SK-N-SH (cell line): ENCODE results near the gene FMNL1. TPM values are rescaled to one million over a fixed set of nuclear protein-coding genes. Genes with fewer than 3 reads are reported as not detected.

Experiments
- CTCF ChIA-PET: fragments of 300-600, 350-600 bp; formaldehyde crosslinking; extraction: SDS; loops from one replicate; lab custom pipeline; 2021; lab: Yijun Ruan, JAX
- POLR2A ChIA-PET: fragments of 350-600 bp; sonication (Branson Sonifier 250); formaldehyde crosslinking; extraction: SDS; loops from one replicate; lab custom pipeline; 2020; ENCODE audit warnings: antibody characterized with exemption, inconsistent platforms; lab: Yijun Ruan, JAX
- DNase-seq: peaks from one replicate; pipeline ENCODE4 v3.0.0; 2012
- H2AFZ ChIP-seq: fragments of 200-600 bp; sonication (generic); 2 replicates; pipeline ENCODE4 v1.8.1; 2016; ENCODE audit warnings: antibody characterized with exemption, mild to moderate bottlenecking, low read depth
- H3F3A ChIP-seq: fragments of 200-600 bp; sonication (generic); replicated peaks from 2 replicates; pipeline ENCODE3; 2016; ENCODE audit warnings: antibody characterized with exemption, mild to moderate bottlenecking; ENCODE audit not compliant: insufficient read depth
- H3K27ac ChIP-seq, 2 experiments: fragments of 200-500 bp in 1 of 2; fragments of 200-600 bp in 1 of 2; sonication (Bioruptor generic) in 1 of 2; sonication (generic), shearing (Covaris generic) in 1 of 2; 2 replicates each; pipeline versions ENCODE4 v1.5.1 to v1.6.1; 2014 to 2016; ENCODE audit warnings: low read depth in 2 of 2, inconsistent platforms in 1 of 2, low read length in 1 of 2, mild to moderate bottlenecking in 1 of 2, mixed read lengths in 1 of 2
- H3K27me3 ChIP-seq: fragments of 200-600 bp; sonication (generic), shearing (Covaris generic); 2 replicates; pipeline ENCODE4 v1.6.1; 2016; ENCODE audit warnings: mixed run types; ENCODE audit not compliant: insufficient read depth
- H3K36me3 ChIP-seq, 2 experiments: fragments of 200-500 bp in 1 of 2; fragments of 200-600 bp in 1 of 2; sonication (Bioruptor generic) in 1 of 2; sonication (generic) in 1 of 2; replicated peaks in 1 of 2; 2 replicates each; pipeline versions ENCODE3 to v1.5.1; 2014 to 2016; ENCODE audit warnings: low read length in 1 of 2, mild to moderate bottlenecking in 1 of 2; ENCODE audit not compliant: insufficient read depth in 2 of 2, control insufficient read depth in 1 of 2
- H3K4me1 ChIP-seq, 2 experiments: fragments of 200-500 bp in 1 of 2; fragments of 200-600 bp in 1 of 2; sonication (Bioruptor generic) in 1 of 2; sonication (generic), shearing (Covaris generic) in 1 of 2; 2 replicates each; pipeline versions ENCODE4 v1.5.1 to v1.6.1; 2014 to 2016; ENCODE audit warnings: low read depth in 1 of 2, low read length in 1 of 2, mixed run types in 1 of 2; ENCODE audit not compliant: insufficient read depth in 2 of 2, control insufficient read depth in 1 of 2
- H3K4me2 ChIP-seq: fragments of 200-600 bp; sonication (generic), shearing (Covaris generic); 2 replicates; pipeline ENCODE4 v1.6.1; 2017; ENCODE audit warnings: mixed run types
- H3K4me3 ChIP-seq, 2 experiments: fragments of 200-500 bp in 1 of 2; fragments of 200-600 bp in 1 of 2; sonication (Bioruptor generic) in 1 of 2; sonication (generic), shearing (Covaris generic) in 1 of 2; 2 replicates each; pipeline versions ENCODE4 v1.5.1 to v1.8.1; 2014 to 2016; ENCODE audit warnings: low read depth in 2 of 2, inconsistent platforms in 1 of 2, low read length in 1 of 2, mild to moderate bottlenecking in 1 of 2, mixed read lengths in 1 of 2, moderate library complexity in 1 of 2
- H3K79me2 ChIP-seq: fragments of 200-600 bp; sonication (generic); 2 replicates; pipeline ENCODE4 v1.8.1; 2017; ENCODE audit warnings: mild to moderate bottlenecking; ENCODE audit not compliant: insufficient read depth
- H3K9ac ChIP-seq: fragments of 200-600 bp; sonication (generic); 2 replicates; pipeline ENCODE4 v1.6.1; 2017; ENCODE audit warnings: mixed run types
- H3K9me2 ChIP-seq: fragments of 200-600 bp; sonication (generic); 2 replicates; pipeline ENCODE4 v1.6.1; 2017; ENCODE audit warnings: mixed run types
- H3K9me3 ChIP-seq: fragments of 200-600 bp; sonication (generic); 2 replicates; pipeline ENCODE4 v1.6.1; 2017; ENCODE audit warnings: mixed run types, mild to moderate bottlenecking, moderate library complexity
- H4K20me1 ChIP-seq: fragments of 200-600 bp; sonication (generic); 2 replicates; pipeline ENCODE4 v1.6.1; 2017; ENCODE audit warnings: mild to moderate bottlenecking, mixed run types; ENCODE audit not compliant: insufficient read depth
- GABPA ChIP-seq: IDR thresholded peaks from 2 replicates; pipeline ENCODE4 v1.4.0; 2012; ENCODE audit warnings: low read depth, mild to moderate bottlenecking
- GATA2 ChIP-seq: sonication (generic); formaldehyde crosslinking; IDR thresholded peaks from 2 replicates; pipeline ENCODE4 v1.5.0; 2020; ENCODE audit warnings: mild to moderate bottlenecking, missing genetic modification reagents
- MEF2A ChIP-seq: IDR thresholded peaks from 2 replicates; pipeline ENCODE4 v1.4.0; 2012; ENCODE audit warnings: low read depth, borderline replicate concordance
- NRF1 ChIP-seq: IDR thresholded peaks from 2 replicates; pipeline ENCODE4 v1.6.1; 2012; ENCODE audit warnings: low read depth, mild to moderate bottlenecking, low read length
- POLR2AphosphoS5 ChIP-seq: IDR thresholded peaks from 2 replicates; pipeline ENCODE4 v1.6.1; 2012; ENCODE audit warnings: low read depth, low read length
- RAD21 ChIP-seq: IDR thresholded peaks from 2 replicates; pipeline ENCODE4 v1.6.1; 2012; ENCODE audit warnings: mild to moderate bottlenecking, low read length
- RFX5 ChIP-seq: IDR thresholded peaks from 2 replicates; pipeline ENCODE4 v1.6.1; 2012; ENCODE audit warnings: mild to moderate bottlenecking, improper control_type of control experiment, low read length
- RXRA ChIP-seq: IDR thresholded peaks from 2 replicates; pipeline ENCODE4 v1.4.0; 2012; ENCODE audit warnings: low read depth, mild to moderate bottlenecking, borderline replicate concordance
- SMC3 ChIP-seq: IDR thresholded peaks from 2 replicates; pipeline ENCODE4 v1.6.1; 2012; ENCODE audit warnings: low read depth, low read length, improper control_type of control experiment
- TAF1 ChIP-seq: IDR thresholded peaks from 2 replicates; pipeline ENCODE4 v1.6.1; 2012; ENCODE audit warnings: low read depth, mild to moderate bottlenecking, low read length, moderate library complexity, borderline replicate concordance
- TCF12 ChIP-seq: IDR thresholded peaks from 2 replicates; pipeline ENCODE4 v1.4.0; 2012
- WGBS: methylation state at CpG from one replicate; pipeline ENCODE4 v1.1.6; 2017; ENCODE audit warnings: low lambda C conversion rate; 5-methylcytosine and 5-hydroxymethylcytosine counted together
- polyA plus RNA-seq, 3 experiments: library from polyadenylated mRNA; depleted of rRNA; stranded (reverse); fragments of >200 nt; gene quantifications; 2 replicates each; pipeline ENCODE4 v1.2.3, GENCODE V29; 2012
- TF ChIP-seq, protein P1 (sequence below): IDR thresholded peaks from 2 replicates; pipeline ENCODE4 v1.6.1; 2012; ENCODE audit warnings: mild to moderate bottlenecking, low read depth, low read length, moderate library complexity
- TF ChIP-seq, protein P2 (sequence below): IDR thresholded peaks from 2 replicates; pipeline ENCODE4 v1.4.0; 2012; ENCODE audit warnings: low read depth, borderline replicate concordance
- TF ChIP-seq, protein P3 (sequence below): IDR thresholded peaks from 2 replicates; pipeline ENCODE4 v1.4.0; 2012; ENCODE audit warnings: low read depth, borderline replicate concordance

Gene FMNL1
- polyA plus RNA-seq, 1 of the 3 experiments (the other 2 are of a cell fraction), result 2.8 TPM

DNA sequence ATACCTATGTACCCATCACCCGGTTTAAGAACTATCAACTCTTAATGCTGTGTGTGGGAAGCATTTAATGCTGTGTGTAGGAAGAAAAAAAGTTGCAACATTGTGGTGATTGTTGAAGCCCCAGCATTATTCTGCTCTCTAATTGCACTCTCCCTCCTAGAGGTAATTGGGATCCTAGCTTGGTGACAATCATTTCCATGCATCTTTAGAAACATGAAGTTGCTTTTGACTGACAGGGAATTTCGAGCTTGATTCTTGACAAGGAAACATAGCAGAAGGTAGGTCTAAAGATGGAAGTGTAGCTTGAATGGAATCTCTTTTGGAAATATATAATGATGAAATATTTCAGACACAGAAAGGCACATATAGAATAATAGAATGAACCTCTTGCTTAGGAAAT, 32.7 kb upstream of the FMNL1 start:
- ChIA-PET CTCF (interaction anchor here (0.7 to 3.3 kb wide), 7 partner anchors 9 to 65 kb away, joined by 3 to 24 read pairs (median 4); partner anchors contain the start of genes ACBD4, HEXIM1 and PLCD3), POLR2A (no interaction called here)
- Histone ChIP-seq H3K27ac (no peak overlapping the region), H3F3A (peaks cover 4% of the 10 kb centered on the region), H3K4me1 (no peaks in the 10 kb centered on the region), H2AFZ (no peak overlapping the region), H3K9me3 (no peaks in the 10 kb centered on the region), H3K36me3 (no peaks in the 10 kb centered on the region), H3K9me2 (no peaks in the 10 kb centered on the region), H3K9ac (no peak overlapping the region), H3K79me2 (no peaks in the 10 kb centered on the region), H4K20me1 (no peaks in the 10 kb centered on the region), H3K4me3 (no peak overlapping the region), H3K4me2 (no peak overlapping the region), H3K27me3 (no peaks in the 10 kb centered on the region)
- no peak for TF ChIP-seq GATA2 (CRISPR knock-in tag)
- TF ChIP-seq MEF2A, result no peak
- TF ChIP-seq, protein P1, sequence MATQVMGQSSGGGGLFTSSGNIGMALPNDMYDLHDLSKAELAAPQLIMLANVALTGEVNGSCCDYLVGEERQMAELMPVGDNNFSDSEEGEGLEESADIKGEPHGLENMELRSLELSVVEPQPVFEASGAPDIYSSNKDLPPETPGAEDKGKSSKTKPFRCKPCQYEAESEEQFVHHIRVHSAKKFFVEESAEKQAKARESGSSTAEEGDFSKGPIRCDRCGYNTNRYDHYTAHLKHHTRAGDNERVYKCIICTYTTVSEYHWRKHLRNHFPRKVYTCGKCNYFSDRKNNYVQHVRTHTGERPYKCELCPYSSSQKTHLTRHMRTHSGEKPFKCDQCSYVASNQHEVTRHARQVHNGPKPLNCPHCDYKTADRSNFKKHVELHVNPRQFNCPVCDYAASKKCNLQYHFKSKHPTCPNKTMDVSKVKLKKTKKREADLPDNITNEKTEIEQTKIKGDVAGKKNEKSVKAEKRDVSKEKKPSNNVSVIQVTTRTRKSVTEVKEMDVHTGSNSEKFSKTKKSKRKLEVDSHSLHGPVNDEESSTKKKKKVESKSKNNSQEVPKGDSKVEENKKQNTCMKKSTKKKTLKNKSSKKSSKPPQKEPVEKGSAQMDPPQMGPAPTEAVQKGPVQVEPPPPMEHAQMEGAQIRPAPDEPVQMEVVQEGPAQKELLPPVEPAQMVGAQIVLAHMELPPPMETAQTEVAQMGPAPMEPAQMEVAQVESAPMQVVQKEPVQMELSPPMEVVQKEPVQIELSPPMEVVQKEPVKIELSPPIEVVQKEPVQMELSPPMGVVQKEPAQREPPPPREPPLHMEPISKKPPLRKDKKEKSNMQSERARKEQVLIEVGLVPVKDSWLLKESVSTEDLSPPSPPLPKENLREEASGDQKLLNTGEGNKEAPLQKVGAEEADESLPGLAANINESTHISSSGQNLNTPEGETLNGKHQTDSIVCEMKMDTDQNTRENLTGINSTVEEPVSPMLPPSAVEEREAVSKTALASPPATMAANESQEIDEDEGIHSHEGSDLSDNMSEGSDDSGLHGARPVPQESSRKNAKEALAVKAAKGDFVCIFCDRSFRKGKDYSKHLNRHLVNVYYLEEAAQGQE, result no peak
- no peak for TF ChIP-seq RFX5
- TF ChIP-seq NRF1, result no peak
- TF ChIP-seq POLR2AphosphoS5, result no peak
- TF ChIP-seq TAF1, result no peak
- no peak for TF ChIP-seq SMC3
- no peak for DNase-seq
- WGBS, result 60% methylated on average over 2 of the region's 2 CpGs

DNA sequence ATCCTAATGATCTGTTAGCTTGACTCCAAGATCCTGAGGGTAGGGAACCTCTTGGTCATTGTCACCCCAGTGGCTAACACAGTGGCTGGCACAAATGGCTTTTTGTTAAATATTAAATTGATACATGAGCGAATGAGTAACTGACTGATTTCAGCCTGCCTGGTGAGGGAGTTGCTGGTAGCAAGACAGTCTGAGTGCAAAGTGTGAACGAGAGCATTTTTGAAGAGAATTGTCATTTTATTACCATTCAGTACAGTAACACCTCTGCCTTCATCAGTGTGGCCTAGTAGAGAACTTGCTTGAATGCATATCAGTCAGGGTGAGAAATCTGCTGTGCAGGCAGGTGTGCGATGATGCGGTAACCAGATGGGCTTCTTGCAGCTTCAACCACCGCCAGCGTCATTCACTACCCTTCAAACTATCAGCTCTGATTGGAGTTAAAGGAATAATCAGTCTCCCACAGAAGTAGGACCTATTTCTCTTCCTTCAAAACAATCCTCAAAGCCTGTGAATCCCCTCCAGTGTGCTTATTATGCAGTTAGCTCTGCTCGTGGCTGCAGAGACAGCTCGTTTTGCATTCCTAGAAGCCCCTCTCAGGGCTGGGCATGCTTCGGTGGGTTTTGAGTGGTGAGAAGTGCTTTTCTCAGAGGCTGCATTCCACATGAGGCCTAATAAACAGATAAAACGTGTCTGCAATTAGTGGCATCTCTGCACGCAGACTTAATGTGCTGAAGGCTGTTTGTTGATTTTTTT, 31.0 kb upstream of the FMNL1 start:
- no peak overlapping the region for H3K9ac ChIP-seq
- no peaks in the 10 kb centered on the region for H3K4me1 ChIP-seq
- no peaks in the 10 kb centered on the region for H3K36me3 ChIP-seq
- no peaks in the 10 kb centered on the region for H3K79me2 ChIP-seq
- H3K27ac ChIP-seq, result no peak overlapping the region
- no peaks in the 10 kb centered on the region for H4K20me1 ChIP-seq
- POLR2A ChIA-PET, result interaction anchor here (0.5 to 1.6 kb wide), 2 partner anchors 39 to 55 kb away, joined by 3 read pairs; partner anchors contain the start of gene ACBD4
- no peaks in the 10 kb centered on the region for H3K9me2 ChIP-seq
- H3K9me3 ChIP-seq, result no peaks in the 10 kb centered on the region
- CTCF ChIA-PET, result interaction anchor here (1.1 to 10.4 kb wide), 4 partner anchors 11 to 92 kb away, joined by 3 to 181 read pairs (median 6); partner anchors contain the start of gene ACBD4
- peaks cover 4% of the 10 kb centered on the region for H3F3A ChIP-seq
- no peak overlapping the region for H2AFZ ChIP-seq
- H3K27me3 ChIP-seq, result no peaks in the 10 kb centered on the region
- no peak for DNase-seq
- 72% methylated on average over 10 of the region's 11 CpGs for WGBS
- H3K4me3 ChIP-seq, result no peak overlapping the region
- H3K4me2 ChIP-seq, result no peak overlapping the region
- TF ChIP-seq, protein P2, sequence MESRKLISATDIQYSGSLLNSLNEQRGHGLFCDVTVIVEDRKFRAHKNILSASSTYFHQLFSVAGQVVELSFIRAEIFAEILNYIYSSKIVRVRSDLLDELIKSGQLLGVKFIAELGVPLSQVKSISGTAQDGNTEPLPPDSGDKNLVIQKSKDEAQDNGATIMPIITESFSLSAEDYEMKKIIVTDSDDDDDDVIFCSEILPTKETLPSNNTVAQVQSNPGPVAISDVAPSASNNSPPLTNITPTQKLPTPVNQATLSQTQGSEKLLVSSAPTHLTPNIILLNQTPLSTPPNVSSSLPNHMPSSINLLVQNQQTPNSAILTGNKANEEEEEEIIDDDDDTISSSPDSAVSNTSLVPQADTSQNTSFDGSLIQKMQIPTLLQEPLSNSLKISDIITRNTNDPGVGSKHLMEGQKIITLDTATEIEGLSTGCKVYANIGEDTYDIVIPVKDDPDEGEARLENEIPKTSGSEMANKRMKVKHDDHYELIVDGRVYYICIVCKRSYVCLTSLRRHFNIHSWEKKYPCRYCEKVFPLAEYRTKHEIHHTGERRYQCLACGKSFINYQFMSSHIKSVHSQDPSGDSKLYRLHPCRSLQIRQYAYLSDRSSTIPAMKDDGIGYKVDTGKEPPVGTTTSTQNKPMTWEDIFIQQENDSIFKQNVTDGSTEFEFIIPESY, result no peak
- TF ChIP-seq RXRA (no peak), MEF2A (no peak), TCF12 (no peak), RAD21 (no peak), GABPA (no peak)
- TF ChIP-seq, protein P1, result no peak
- TF ChIP-seq, protein P3, sequence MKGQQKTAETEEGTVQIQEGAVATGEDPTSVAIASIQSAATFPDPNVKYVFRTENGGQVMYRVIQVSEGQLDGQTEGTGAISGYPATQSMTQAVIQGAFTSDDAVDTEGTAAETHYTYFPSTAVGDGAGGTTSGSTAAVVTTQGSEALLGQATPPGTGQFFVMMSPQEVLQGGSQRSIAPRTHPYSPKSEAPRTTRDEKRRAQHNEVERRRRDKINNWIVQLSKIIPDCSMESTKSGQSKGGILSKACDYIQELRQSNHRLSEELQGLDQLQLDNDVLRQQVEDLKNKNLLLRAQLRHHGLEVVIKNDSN, result no peak
